ENCODE measurements around the gene C12orf56.

C12orf56 gene

DNA sequence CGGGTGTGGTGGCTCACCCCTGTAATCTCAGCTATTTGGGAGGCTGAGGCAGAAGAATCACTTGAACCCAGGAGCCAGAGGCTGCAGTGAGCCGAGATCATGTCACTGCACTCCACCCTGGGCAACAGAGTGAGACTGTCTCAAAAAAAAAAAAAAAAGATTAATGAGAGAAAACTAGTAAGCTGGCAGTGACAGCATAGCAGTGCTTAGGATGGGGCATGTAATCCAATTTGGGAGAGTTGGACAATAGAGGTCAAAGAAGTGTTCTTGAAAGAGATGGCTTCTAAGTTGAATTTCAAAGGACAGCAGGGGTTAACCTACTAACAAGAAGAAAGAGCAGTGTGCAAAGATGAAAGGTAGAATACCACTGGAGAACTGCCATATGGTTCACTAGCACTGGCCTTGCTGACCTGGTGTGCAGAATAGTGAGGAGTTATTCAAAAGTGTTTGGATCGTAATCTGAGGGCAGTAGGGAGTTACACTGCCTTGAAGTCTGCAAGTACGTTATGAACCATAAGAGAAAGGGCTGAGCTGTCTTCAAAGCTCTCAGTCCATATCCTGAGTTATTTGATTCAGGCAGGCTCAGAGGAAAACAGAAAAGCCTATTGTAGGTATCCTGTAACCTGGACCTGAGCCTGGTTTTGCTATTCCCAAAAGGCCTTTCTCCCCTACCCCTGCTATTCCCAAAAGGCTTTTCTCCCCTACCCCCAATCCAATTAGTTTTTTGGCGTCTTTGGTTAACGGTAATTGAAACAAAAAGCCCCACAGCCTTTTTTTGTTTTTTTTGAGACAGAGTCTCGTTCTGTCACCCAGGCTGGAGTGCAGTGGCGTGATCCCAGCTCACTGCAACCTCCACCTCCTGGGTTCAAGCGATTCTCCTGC lies 17.0 kb upstream of the C12orf56 start:
- H2AK5ac ChIP-seq (ENCODE audit: low read depth, low read length), result no peak overlapping the region
- H3K27me3 ChIP-seq (ENCODE audit: control insufficient read depth in 3 of 3, insufficient read depth in 3 of 3, low read depth in 1 of 3, low read length in 3 of 3), result no peaks in the 10 kb centered on the region
- no peak overlapping the region for H3K9ac ChIP-seq (ENCODE audit: low read depth, low read length, poor library complexity)
- peaks cover 0 to 3% of the 10 kb centered on the region in 2 donors for H3K4me1 ChIP-seq (ENCODE audit: control insufficient read depth in 2 of 2, insufficient read depth in 1 of 2, low read depth in 1 of 2, low read length in 2 of 2)
- no peak overlapping the region for H3K27ac ChIP-seq (replicated peaks; ENCODE audit: low read length)
- WGBS, 2 donors (ENCODE audit: extremely low coverage in 2 of 2, insufficient read length in 2 of 2, insufficient replicate concordance in 1 of 2), result no CpG with 5 or more reads among the region's 9 CpGs
- H4K91ac ChIP-seq (ENCODE audit: low read depth, low read length, poor library complexity), result no peak overlapping the region
- H3K14ac ChIP-seq (ENCODE audit: low read length), result no peak overlapping the region
- H3K79me1 ChIP-seq (ENCODE audit: low read depth, low read length), result peaks cover 15% of the 10 kb centered on the region
- H2BK12ac ChIP-seq (ENCODE audit: low read length), result no peak overlapping the region
- H2BK15ac ChIP-seq (ENCODE audit: low read length), result no peak overlapping the region
- H3K4me3 ChIP-seq (ENCODE audit: low read length in 2 of 2), result no peak overlapping the region
- DNase-seq (ENCODE audit: low spot score), result no peak
- no peak overlapping the region for H3K18ac ChIP-seq (ENCODE audit: low read length)
- H3K23ac ChIP-seq (ENCODE audit: low read depth, low read length, poor library complexity), result no peak overlapping the region
- H3K4ac ChIP-seq (ENCODE audit: low read length), result no peak overlapping the region
- no peak overlapping the region for H4K8ac ChIP-seq (ENCODE audit: low read depth, low read length)
- no peak overlapping the region for H2AFZ ChIP-seq (ENCODE audit: low read length)
- no peak overlapping the region for H2BK5ac ChIP-seq (ENCODE audit: low read length)
- no peak overlapping the region for H3K4me2 ChIP-seq (ENCODE audit: insufficient read depth, low read length, poor library complexity, severe bottlenecking)
- H2BK120ac ChIP-seq (ENCODE audit: low read depth, low read length), result no peak overlapping the region
- H3K36me3 ChIP-seq (replicated peaks in 1 of 2; ENCODE audit: control insufficient read depth in 2 of 2, insufficient read depth in 2 of 2, low read length in 2 of 2), result peaks cover 4 to 48% of the 10 kb centered on the region in 2 donors
- no peaks in the 10 kb centered on the region for H3K9me3 ChIP-seq (replicated peaks in 1 of 2; ENCODE audit: control insufficient read depth in 2 of 2, insufficient read depth in 1 of 2, low read depth in 1 of 2, low read length in 2 of 2)

DNA sequence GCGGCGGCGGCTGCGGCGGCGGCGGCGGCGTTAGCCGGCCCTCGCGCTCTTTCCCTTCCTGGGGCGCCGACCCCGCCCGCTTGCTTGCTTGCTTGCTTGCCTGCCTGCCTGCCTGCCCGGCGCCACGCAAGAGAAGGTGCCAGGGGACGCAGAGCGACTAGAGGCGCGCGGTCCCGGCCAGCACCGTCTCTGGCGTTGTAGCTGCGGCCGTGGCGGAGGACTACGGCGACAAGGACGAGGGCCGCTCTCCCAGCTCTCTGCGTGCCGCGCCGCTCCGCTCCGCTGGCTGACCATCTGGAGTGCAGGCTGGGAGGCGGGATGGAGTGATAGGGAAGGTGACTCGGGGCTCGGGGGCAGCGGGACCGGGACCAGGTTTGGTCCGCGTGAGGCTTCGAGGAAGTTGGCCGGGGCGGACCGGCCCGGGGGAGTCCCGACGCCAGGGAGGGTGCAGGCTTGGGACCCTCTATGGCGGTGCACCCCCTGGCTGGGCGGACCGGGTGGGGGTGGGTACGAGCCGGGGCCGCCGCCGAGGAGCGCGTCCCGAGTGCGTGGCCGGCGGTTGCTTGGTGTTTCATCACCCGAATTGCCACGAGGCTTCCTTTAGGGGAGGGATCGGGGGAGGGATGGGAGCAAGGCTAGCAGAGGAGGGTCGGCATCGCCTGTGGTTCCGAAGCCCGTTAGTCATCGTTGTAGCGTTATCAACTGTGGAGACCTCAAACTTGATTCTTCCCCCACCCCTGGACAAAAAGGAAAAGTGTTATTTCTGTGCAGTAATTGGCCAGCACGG lies 14.1 kb upstream of the C12orf56 start:
- Histone ChIP-seq H3K9ac (ENCODE audit: low read depth, low read length, poor library complexity) (peak overlapping the region; percentile 100), H3K4ac (ENCODE audit: low read length) (peak overlapping the region; percentile 90), H3K27ac (replicated peaks; ENCODE audit: low read length) (peak overlapping the region; percentile 99), H2AK5ac (ENCODE audit: low read depth, low read length) (peak overlapping the region; percentile 89), H3K36me3 (replicated peaks in 1 of 2; ENCODE audit: control insufficient read depth in 2 of 2, insufficient read depth in 2 of 2, low read length in 2 of 2) (peaks cover 0 to 19% of the 10 kb centered on the region in 2 donors), H3K23ac (ENCODE audit: low read depth, low read length, poor library complexity) (peak overlapping the region; percentile 99), H3K9me3 (replicated peaks in 1 of 2; ENCODE audit: control insufficient read depth in 2 of 2, insufficient read depth in 1 of 2, low read depth in 1 of 2, low read length in 2 of 2) (no peaks in the 10 kb centered on the region), H3K79me1 (ENCODE audit: low read depth, low read length) (peaks cover 15% of the 10 kb centered on the region), H3K4me1 (ENCODE audit: control insufficient read depth in 2 of 2, insufficient read depth in 1 of 2, low read depth in 1 of 2, low read length in 2 of 2) (peaks cover 3 to 5% of the 10 kb centered on the region in 2 donors), H4K8ac (ENCODE audit: low read depth, low read length) (peak overlapping the region; percentile 23), H2BK120ac (ENCODE audit: low read depth, low read length) (peak overlapping the region; percentile 84), H3K4me2 (ENCODE audit: insufficient read depth, low read length, poor library complexity, severe bottlenecking) (peak overlapping the region; percentile 62), H2BK5ac (ENCODE audit: low read length) (peak overlapping the region; percentile 97), H3K18ac (ENCODE audit: low read length) (peak overlapping the region; percentile 99), H2BK15ac (ENCODE audit: low read length) (peak overlapping the region; percentile 31), H3K27me3 (ENCODE audit: control insufficient read depth in 3 of 3, insufficient read depth in 3 of 3, low read depth in 1 of 3, low read length in 3 of 3) (no peaks in the 10 kb centered on the region), H3K4me3 (ENCODE audit: low read length in 2 of 2) (peak overlapping the region; percentile 72 to 90), H2BK12ac (ENCODE audit: low read length) (no peak overlapping the region), H4K91ac (ENCODE audit: low read depth, low read length, poor library complexity) (no peak overlapping the region), H3K14ac (ENCODE audit: low read length) (peak overlapping the region; percentile 100), H2AFZ (ENCODE audit: low read length) (peak overlapping the region; percentile 97)
- no peak for DNase-seq (ENCODE audit: low spot score)
- no CpG with 5 or more reads among the region's 78 CpGs for WGBS, 2 donors (ENCODE audit: extremely low coverage in 2 of 2, insufficient read length in 2 of 2, insufficient replicate concordance in 1 of 2)

DNA sequence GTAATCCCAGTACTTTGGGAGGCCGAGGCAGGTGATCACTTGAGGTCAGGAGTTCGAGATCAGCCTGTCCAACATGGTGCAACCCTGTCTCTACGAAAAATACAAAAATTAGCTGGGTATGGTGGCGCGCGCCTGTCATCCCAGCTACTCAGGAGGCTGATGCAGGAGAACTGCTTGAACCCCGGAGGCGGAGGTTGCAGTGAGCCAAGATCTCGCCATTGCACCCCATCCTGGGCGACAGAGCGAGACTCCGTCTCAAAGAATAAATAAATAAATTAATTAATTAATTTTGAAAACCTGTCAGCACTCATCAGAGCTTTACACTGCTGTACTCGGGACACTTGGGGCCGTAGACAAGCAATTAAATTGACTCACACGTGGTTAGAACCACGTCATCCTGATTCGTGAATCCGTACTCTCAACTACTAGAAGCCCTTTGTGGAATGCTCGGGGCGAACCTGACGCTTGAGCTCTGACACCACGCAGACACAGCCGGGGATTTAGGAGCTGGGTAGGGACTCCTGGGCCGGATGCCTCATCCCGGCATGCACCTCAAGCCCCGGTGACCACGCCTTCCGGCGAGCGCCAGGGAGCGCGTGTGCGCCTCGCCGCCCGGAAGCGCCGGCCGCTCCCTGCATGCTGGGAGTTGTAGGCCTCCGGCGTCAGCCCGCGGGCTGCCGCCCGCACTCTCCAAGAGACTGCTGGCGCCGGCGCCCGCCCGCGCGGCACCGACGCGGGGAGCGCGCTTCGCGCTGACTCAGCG lies 13.3 kb upstream of the C12orf56 start, which contains the start of gene XPOT:
XPOT (plus strand) TSS at position 686 of the 763 bp plus-strand sequence. CDS start 5,644 bp downstream, outside the sequence.
- peak within 1 kb of the TSS; percentile 97 for H2AFZ ChIP-seq (ENCODE audit: low read length)
- no peak within 1 kb of the TSS for H2BK12ac ChIP-seq (ENCODE audit: low read length)
- no peaks in the 10 kb centered on the region for H3K27me3 ChIP-seq (ENCODE audit: control insufficient read depth in 3 of 3, insufficient read depth in 3 of 3, low read depth in 1 of 3, low read length in 3 of 3)
- peak within 1 kb of the TSS; percentile 99 for H3K18ac ChIP-seq (ENCODE audit: low read length)
- H3K79me1 ChIP-seq (ENCODE audit: low read depth, low read length), result peaks cover 15% of the 10 kb centered on the region
- H3K9ac ChIP-seq (ENCODE audit: low read depth, low read length, poor library complexity), result peak within 1 kb of the TSS; percentile 100
- H3K23ac ChIP-seq (ENCODE audit: low read depth, low read length, poor library complexity), result peak within 1 kb of the TSS; percentile 99
- H2BK5ac ChIP-seq (ENCODE audit: low read length), result peak within 1 kb of the TSS; percentile 97
- DNase-seq (ENCODE audit: low spot score), result peak; percentile 94
- H3K14ac ChIP-seq (ENCODE audit: low read length), result peak within 1 kb of the TSS; percentile 100
- H3K9me3 ChIP-seq (replicated peaks in 1 of 2; ENCODE audit: control insufficient read depth in 2 of 2, insufficient read depth in 1 of 2, low read depth in 1 of 2, low read length in 2 of 2), result no peaks in the 10 kb centered on the region
- H2AK5ac ChIP-seq (ENCODE audit: low read depth, low read length), result peak within 1 kb of the TSS; percentile 89
- no CpG with 5 or more reads among the region's 60 CpGs for WGBS, 2 donors (ENCODE audit: extremely low coverage in 2 of 2, insufficient read length in 2 of 2, insufficient replicate concordance in 1 of 2)
- peak within 1 kb of the TSS; percentile 72 to 90 for H3K4me3 ChIP-seq (ENCODE audit: low read length in 2 of 2)
- peak within 1 kb of the TSS; percentile 23 for H4K8ac ChIP-seq (ENCODE audit: low read depth, low read length)
- H3K36me3 ChIP-seq (replicated peaks in 1 of 2; ENCODE audit: control insufficient read depth in 2 of 2, insufficient read depth in 2 of 2, low read length in 2 of 2), result peaks cover 0 to 11% of the 10 kb centered on the region in 2 donors
- H3K27ac ChIP-seq (replicated peaks; ENCODE audit: low read length), result peak within 1 kb of the TSS; percentile 99
- H3K4ac ChIP-seq (ENCODE audit: low read length), result peak within 1 kb of the TSS; percentile 90
- H2BK120ac ChIP-seq (ENCODE audit: low read depth, low read length), result peak within 1 kb of the TSS; percentile 84
- no peak within 1 kb of the TSS for H4K91ac ChIP-seq (ENCODE audit: low read depth, low read length, poor library complexity)
- H2BK15ac ChIP-seq (ENCODE audit: low read length), result peak within 1 kb of the TSS; percentile 31
- peaks cover 4 to 5% of the 10 kb centered on the region in 2 donors for H3K4me1 ChIP-seq (ENCODE audit: control insufficient read depth in 2 of 2, insufficient read depth in 1 of 2, low read depth in 1 of 2, low read length in 2 of 2)
- peak within 1 kb of the TSS; percentile 67 for H3K4me2 ChIP-seq (ENCODE audit: insufficient read depth, low read length, poor library complexity, severe bottlenecking)
